Hematopoietic multipotent progenitor cell (in vitro differentiated cells): ENCODE results near the gene GLIS1. TPM values are rescaled to one million over a fixed set of nuclear protein-coding genes. Genes with fewer than 3 reads are reported as not detected.

ENCODE experiments used
- DNase-seq, 3 donors: peaks; one replicate each; pipeline ENCODE4 v3.0.0-alpha.2; 2011 to 2015; ENCODE audit warnings: low read depth in 2 of 3, low spot score in 2 of 3
- total RNA-seq: library from RNA; depleted of rRNA; stranded (reverse); fragments of >200 nt; gene quantifications from one replicate; pipeline ENCODE4 v1.2.3, GENCODE V29; 2012

Gene GLIS1
- total RNA-seq, 1 donor: not detected

DNA sequence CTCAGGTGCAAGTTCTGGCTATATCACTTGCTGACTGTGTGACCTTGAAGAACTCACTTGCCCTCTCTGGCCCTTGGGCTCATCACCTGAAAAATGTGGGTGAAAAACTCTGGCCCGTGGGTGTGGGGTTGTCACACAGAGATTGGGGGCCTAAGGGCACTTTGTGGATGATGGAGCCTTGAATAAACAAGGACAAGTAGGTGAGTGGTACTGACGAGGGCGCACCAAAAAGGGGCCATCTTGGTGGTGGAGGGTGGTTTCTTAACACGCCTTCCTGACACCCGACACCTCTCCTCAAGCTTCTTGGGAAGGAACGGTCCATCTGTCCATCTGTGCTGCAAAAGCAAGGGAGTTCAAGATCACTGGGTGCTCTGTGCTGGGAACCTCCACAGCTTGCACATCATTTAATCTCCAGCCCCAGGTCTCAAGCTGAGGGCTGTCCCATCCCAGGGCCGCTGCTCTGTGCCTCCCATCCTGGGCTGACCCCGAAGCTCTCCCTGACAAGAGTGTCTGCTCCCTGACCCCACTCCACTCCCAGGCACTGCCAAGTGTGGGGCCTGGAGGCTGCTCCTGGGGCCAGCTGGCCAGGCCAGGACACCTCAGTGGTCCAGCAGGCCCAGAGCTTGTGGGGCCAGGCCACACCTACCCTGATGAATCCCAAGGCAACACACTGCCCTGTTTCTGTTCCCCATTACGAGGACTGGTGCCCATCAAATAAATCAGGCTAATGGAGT is 97.3 kb downstream of the GLIS1 start:
- DNase-seq: no peak

DNA sequence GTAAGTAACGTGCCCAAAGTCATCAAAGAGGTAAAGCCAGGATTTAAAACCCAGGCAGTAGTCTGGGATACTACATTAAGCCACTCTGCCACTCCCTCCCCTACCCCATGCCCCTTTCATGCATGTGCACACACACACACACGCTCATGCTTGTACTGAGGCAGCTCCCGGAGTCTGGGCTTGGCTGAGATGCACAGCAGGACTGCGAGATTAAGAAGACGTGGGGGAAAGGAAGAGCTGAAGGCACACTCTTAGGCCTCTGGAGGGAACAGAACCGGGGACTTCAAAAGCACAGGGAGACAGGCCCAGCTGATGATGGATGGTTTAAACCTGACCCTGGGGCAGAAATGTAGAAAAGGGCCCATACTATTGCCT is 98.3 kb downstream of the GLIS1 start:
- no peak for DNase-seq

DNA sequence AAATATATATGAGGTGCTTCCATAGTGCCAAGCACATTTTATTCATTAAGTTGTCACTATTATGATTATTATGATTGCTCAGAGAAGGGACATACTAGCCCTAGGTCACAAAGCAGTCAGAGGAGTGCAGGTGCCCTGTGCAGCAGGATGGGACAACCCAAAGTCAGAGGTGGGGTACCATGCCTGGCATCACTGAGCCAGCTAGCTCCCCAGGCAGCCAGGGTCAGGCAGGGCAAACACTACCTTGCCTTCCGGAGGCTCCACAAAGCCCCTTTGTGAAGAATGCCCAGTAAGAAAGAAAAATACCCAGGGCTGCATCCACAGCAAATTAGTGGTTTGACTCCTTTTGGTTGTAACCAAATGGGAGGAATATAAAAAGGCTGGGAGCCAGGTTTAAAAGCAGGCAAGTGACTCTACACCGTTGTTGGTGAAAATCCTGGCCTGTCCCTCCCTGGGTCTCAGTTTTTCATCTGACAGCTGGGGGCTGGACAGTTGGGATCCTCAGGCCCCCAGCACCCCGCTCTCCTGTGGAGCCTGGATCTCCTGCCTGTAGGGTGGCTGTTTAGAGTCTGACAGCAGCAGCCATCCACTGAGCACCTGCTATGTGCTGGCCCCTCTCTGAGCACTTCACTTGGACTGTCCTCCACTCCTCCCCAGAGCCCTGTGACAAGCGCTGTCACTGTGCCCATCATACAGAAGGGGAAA is 98.8 kb downstream of the GLIS1 start:
- no peak for DNase-seq

DNA sequence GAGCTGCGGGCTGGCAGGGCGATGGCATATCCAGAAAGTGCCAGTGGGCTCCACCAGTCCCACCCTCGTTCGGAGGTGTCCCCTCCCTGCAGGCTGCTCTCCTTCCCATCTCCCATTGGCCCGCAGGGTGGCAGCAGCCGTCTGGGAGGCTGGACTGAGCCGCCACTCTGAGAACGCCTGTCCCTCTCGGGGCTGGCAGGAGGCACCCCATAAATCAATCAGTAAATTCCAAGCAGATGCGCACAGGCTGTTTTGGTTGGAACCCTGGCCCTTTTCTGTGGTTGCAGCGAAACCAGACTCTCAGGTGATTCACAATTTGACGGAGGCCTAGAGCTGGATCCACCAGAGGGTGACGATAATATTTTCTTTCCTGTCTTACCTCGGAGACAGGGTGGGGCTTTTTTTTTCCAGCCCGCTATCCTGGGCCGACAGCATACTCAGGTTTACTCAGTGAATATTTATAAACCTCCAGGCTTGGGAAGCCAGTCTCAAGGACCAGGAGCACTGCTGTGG is 99.7 kb downstream of the GLIS1 start:
- no peak for DNase-seq

DNA sequence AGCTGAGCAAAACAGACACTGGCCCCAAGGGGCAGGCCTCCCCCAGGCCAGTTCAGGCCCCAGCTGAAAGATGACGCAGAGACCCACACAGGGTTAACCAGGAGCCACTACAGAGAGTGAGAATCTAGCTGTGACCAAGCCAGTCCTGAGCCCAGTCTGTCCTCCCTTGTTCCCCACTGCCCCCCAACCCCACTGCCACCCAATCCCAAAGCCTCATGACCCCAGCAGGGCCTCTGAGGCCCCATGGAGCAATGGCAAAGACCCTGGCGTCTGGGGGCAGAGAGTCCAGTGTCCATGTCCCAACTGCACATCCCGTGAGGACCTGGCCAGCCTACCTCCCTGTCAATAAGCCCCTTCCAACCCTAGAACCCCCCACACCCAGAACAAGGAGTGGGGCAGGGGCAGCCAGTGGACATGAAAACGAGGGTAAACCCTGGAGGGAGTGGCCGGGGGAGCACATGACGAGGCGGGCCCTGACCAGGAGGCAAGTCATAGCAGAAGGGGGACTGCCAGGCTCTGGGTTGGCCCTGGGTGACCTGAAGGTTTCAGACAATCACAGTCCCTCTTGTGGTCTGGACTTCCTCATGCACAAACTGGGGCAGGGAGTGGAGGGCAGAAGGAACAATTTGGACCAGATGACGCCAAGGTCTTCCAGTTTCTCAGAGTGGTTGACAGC is 100.5 kb downstream of the GLIS1 start:
- no peak for DNase-seq

DNA sequence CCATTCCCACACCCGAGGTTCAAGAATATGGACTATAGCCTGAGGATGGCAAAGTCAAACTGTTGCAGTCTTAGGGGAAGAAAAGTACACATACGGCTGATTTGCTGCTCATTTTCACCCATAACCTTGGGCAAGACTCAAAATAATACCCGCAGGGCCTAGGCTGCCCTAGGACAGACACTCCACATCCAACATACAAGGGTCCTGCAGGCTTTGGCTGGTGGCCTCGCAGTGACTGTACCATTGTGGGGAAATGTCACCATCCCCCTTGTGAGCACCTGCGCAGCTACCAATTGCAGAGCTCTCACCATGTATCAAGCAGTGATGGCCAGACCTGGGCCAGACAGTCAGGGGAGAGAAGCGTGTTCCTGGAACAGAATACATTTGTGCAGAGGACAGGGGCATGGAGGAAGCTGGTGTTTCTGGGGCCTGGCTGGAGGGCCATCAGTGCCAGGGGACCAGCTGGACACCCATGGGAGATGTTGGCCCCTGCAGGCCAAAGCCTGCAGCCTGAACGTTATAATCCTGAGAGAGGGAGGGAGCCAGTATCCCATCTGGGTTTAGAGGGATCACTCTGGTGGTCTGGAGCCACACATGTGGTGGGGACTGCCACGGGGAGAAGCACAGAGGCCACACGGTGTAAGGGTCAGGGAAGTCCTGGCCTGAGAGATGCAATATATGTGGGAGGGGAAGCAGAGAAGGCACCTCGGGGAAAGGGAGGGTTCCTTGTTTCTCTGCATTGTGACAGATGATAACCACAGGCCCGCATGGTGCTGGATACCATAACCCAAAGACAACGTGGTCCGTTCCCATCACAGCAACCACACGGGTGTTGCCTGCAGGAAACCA is 101.2 kb downstream of the GLIS1 start:
- DNase-seq: no peak

DNA sequence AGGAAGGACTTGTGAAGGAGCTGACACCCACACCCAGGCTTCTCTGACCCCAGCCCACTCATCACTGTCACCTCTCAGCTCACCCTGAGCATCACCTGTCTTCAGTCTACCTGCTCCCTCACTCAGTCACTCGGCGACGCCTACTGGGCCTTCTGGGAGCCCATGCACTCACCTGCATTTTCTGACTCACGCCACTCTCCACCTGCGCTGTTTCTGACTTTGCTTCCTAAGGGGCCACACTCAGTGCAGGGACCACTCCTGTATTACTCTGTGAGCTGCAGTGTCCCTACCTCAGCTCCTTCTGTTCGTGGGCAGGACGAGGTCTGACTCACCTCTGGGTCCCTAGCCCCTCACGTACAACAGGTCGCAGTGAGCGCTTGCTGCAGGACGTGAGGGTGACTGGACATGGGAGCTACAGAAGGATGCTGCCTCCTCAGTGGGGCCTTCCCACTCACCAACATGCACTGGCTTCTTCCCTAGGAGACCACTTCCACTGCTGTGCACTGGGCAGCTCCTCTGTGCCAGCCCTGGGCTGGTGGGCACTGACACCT is 102.3 kb downstream of the GLIS1 start:
- no peak for DNase-seq

DNA sequence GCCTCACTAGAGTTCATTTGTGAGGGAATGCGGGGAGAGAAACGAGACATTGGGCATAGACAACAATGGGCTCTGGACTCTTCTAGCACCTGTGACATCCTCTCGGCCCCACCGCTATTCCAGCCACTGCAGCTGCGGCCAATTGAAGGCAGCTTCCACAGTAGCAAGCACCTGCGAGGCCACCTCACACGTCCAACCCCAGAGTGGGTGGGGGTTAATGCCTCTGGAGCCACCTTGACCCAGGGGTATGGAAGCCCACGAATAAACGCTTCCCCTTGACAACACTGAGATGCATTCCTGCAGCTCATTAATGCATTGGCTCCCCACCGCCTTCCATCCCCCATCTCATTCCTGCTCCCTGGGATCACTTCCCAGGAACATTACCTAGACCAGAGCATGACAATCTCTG is 104.4 kb downstream of the GLIS1 start:
- no peak for DNase-seq

DNA sequence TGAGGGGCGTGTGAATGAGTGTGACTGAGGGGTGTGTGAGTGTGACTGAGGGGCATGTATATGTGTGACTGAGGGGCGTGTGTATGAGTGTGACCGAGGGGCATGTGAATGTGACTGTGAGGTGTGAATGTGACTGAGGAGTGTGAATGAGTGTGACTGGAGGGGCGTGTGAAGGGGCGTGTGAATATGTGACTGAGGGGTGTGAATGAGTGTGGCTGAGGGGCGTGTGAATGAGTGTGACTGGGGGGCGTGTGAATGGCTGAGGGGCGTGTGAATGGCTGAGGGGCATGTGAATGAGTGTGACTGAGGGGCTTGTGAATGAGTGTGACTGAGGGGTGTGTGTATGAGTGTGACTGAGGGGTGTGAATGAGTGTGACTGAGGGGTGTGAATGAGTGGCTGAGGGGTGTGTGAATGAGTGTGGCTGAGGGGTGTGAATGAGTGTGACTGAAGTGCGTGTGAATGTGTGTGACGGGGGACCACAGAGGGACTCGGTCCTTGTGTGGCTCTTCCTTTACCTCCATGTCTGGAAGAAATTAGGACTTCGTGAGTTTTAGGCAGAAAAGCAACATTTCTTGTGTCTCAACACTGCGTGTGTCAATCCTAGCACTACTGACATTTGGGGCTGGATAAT is 105.8 kb downstream of the GLIS1 start:
- no peak for DNase-seq

DNA sequence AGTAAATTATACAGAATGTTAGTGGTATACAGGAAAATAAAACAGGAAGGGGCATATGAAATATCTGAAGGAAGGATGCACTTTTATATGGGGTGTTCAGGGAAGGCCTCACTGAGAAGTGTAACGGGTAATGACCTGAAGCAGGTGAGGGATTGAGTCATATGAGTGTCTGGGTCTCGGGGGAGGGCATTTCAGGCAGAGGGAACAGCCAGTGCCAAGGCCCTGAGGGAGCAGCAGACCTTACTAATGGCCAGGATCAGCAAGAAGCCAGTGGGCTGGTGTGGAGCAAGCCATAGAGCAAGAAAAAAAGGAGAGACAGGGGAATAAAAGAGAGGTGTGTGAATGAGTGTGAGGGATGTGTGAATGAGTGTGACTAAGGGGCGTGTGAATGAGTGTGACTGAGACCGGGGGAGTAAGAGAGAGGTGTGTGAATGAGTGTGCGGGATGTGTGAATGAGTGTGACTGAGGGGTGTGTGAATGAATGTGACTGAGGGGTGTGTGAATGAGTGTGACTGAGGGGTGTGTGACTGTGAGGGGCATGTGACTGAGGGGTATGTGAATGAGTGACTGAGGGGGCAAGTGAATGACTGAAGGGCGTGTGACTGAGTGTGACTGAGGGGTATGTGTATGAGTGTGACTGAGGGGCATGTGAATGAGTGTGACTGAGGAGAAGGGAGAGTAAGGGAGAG is 107.2 kb downstream of the GLIS1 start:
- DNase-seq: no peak

DNA sequence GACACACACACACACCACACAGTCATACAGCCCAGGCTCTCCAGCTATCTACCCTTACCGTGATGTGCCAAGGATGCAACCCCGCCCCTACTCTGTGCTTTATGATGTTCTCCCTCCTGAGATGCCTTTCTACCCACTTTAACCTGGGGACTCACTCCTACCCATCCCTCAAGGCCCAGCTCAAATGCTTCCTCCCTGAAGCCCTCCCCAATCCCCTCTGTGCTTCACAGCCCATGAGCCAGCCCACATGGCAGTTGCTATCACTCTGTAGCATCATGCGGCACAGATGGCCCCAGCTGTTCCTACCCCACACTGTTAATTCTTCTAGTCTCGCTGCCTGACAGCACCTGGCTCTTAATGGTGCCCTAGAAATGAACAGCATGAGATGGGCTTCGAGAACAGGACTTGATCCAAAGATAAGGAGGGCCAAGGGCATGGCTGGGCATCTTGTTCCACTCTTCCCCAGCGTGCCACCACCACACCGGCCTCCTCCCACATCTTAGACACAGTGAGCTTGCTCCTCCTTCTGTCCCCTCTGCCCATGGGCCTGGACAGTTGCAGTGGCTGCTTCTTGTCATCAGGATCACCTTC is 109.8 kb downstream of the GLIS1 start:
- DNase-seq: no peak

DNA sequence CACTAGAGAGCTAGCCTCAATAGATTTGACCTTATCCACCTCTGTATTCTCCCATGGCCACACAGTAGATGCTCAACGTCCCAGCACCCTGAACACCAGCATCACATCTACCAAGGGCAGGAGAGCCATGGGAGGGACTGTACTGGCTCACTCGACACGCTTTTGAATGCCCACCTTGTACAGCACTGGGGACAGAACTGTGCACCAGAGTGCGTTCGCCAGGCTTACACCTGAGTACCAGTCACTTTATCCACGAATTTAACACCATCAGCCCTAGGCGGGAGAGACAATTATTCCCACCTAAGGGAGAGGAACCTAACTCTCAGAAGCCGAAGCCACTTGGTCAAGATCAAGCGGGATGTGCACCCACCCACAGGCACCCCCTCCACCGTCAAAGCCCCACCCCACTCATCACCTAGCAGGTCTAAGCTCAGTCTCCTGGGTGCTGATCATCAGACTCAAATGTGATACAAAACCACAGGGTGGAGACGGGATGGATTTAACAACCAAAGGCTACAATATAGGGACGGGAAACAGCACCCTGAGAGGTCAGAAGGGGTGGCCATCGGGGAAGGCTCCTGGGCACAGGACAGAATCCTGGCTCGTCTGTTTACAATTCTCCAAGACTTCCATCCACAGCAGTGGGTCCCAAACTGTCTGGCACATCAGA is 110.5 kb downstream of the GLIS1 start:
- no peak for DNase-seq

DNA sequence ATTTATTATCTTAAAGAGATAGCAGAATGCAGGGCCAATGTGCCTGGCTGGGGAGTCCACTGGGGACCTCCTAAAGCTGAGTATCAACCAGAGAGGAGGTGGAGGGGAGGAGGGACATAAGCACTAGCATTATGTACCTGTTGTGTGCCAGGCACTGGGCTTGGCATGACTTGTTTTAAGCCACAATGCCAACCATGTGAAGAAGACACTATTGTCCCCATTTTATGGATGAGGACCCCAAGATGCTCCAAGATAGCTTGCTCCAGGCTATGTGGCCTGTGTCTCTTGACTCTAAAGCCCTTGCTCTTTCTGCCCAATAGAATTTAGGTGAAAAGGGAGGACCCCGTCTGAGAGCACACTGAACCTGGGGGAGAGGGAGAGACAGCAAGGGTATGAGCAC is 111.3 kb downstream of the GLIS1 start:
- no peak for DNase-seq

DNA sequence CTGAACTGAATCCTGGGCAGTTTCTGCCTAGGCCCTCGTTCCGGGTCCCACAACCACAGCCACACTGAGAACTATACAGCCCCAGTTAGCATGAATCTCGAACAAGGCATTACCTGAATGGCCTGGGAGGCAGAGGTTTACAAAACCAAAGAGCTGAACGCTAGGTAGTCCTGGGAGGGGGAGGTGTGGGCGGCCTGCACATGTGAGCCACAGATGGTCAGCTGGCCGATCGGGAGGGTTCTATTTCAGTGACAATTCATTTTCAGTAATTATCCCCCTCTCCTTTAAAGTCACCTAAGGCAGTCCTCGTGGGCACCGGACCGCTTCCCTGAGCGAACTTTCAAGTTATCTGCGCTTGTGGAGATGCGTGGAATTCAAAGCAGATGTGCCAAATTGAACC is 111.9 kb downstream of the GLIS1 start:
- no peak for DNase-seq

DNA sequence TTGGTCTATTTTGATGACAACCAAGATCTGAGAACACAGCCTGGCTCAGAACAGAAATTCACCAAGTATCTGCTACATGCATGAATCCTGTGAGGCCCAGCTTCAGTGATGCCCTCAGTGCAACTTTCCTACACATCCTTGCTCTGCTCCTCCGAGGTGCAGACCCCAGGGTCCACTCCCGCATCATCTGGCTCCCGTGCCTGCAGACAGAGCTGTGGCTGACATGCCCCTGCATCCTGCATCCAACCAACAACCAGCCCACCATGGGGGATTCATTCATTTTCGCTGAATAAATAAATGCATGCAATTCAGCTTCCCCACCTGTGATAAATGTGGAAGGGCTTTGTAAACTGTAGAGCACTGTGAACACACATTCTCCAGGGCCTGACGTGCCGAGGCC is 112.3 kb downstream of the GLIS1 start:
- no peak for DNase-seq

DNA sequence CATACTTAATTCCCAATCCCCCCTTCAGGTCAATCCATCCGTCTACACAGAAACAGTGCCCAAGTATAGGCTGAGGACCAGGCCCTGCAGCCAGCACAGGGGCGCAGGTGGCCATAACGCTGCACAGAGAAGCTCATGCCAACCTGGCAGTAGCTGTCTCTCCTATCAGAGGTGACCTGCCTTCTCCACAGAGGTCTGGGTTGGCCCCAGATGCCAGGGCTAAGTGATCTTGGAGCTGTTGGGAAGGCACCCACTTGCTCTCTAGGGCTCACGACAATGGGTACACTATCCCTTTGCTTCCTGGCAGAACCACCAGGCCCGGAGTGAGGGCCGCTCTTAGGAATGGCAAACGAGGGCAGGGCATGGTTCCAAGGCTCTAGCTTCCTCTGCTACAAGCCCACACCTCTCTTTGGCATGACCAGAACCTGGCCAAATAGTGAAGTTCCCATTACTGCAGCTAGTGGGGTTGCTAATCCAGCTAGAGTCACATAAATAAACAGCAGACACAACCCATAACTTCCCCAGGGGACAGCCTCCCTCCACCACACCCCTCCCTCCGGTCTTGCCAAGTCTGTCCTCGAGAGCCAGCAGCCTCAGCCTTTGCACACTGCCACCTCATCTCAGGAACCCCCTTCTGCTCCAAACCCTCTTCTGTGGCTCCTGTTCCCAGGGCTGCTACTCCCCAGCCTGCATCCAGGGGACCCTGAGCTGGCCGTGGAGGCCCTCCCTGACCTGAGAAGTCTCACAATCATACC is 113.0 kb downstream of the GLIS1 start:
- DNase-seq: no peak

DNA sequence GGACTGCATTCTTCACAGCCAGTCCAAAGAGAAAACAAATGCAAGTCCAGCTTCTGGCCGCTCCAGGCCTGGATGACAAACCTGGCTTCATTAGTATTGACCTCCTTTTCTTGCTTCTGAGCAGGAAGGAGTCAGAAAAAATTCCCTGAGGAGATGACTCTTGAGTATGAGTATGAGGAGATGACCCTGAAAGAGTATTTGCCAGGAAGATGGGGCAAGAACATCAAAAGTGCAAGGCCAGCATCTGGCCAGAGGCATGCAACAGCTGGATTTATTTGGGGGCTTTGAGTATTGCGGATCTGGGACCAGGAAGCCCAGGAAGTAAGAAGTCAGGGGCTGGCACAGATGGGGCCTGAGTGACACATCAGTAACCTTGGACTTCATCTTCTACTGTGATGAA is 113.9 kb downstream of the GLIS1 start:
- no peak for DNase-seq

DNA sequence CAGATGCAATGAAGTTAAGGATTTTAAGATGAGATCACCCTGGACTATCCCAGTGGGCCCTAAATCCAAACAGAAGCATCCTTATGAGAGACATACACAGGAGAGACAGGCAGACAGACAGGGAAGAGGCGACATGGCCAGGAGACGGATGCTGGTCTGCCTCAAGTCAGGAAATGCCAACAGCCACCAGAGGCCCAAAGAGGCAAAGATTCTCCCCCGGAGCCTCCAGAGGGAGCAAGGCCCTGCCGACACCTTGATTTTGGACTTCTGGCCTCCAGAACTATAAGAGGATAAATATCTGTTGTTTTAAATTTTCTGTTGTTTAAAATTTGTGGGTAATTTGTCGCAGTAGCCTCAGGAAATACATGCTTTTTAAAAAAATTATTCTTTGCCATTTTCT is 116.4 kb downstream of the GLIS1 start:
- DNase-seq: no peak
